Calu3 (cell line): ENCODE data around the gene HLX. TPM values are rescaled to one million over a fixed set of nuclear protein-coding genes. Genes with fewer than 3 reads are reported as not detected.

ENCODE experiments used
- BruUV-seq: library from RNA; stranded (reverse); fragments of 400-500 nt; replicated peaks from 2 replicates; lab custom pipeline; 2021; lab: Mats Ljungman, UMichigan
- CTCF ChIA-PET: fragments of 300-600 bp; sonication (Branson Sonifier 250); formaldehyde crosslinking; loops from one replicate; lab custom pipeline; 2022; ENCODE audit warnings: antibody characterized with exemption; lab: Charles Lee
- DNase-seq: peaks from one replicate; pipeline ENCODE4 v3.0.0; 2022
- H3K27ac Mint-ChIP-seq: one replicate; pipeline ENCODE4 v1.8.0; 2022; ENCODE audit warnings: mixed read lengths; ENCODE audit not compliant: unreplicated experiment
- H3K27me3 Mint-ChIP-seq: one replicate; pipeline ENCODE4 v1.8.0; 2022; ENCODE audit warnings: mixed read lengths; ENCODE audit not compliant: unreplicated experiment
- H3K36me3 Mint-ChIP-seq: one replicate; pipeline ENCODE4 v1.8.0; 2022; ENCODE audit warnings: mild to moderate bottlenecking, moderate library complexity, mixed read lengths; ENCODE audit not compliant: insufficient read depth, unreplicated experiment
- H3K4me1 Mint-ChIP-seq: one replicate; pipeline ENCODE4 v1.8.0; 2022; ENCODE audit warnings: mild to moderate bottlenecking, low read depth, mixed read lengths; ENCODE audit not compliant: unreplicated experiment
- H3K4me3 Mint-ChIP-seq: one replicate; pipeline ENCODE4 v1.8.0; 2022; ENCODE audit warnings: mild to moderate bottlenecking, low read depth, moderate library complexity, mixed read lengths; ENCODE audit not compliant: unreplicated experiment
- H3K9me3 Mint-ChIP-seq: one replicate; pipeline ENCODE4 v1.8.0; 2022; ENCODE audit warnings: low read depth, mixed read lengths; ENCODE audit not compliant: unreplicated experiment
- intact Hi-C: fragments of 100-400 bp; cut with micrococcal nuclease; formaldehyde crosslinking; loops from one replicate; pipeline ENCODE4 v1.10.0; 2022; ENCODE audit not compliant: unreplicated experiment
- total RNA-seq: library from RNA; stranded (reverse); gene quantifications from 2 replicates; pipeline ENCODE4 v1.2.3, GENCODE V29; 2022
- TF ChIP-seq, protein P1 (sequence below): fragments of 200-600 bp; IDR thresholded peaks from one replicate; pipeline ENCODE4 v1.8.0; 2022; ENCODE audit warnings: antibody characterized with exemption; ENCODE audit not compliant: unreplicated experiment

HLX gene
- total RNA-seq, 1 experiment from 2014 or later, result 0.09 TPM

DNA sequence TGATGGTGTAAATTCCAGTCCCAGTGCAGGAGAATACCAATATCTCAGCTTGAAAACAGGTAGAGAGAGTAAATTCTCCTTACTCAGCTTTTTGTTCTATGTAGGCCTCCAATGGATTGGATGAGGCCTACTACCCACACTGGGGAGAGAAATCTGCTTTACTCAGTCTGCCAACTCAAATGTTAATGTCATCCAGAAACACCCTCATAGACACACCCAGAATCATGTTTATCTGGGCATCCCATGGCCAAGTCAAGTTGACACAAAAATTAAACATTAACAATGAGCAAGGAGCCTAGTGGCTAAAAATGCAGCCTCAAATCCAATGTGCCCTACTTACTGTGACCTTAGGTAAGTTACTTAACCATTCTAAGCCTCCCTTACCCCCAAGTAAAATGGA, 6.9 kb upstream of the HLX start:
- H3K4me1 Mint-ChIP-seq, result peaks cover 15% of the 10 kb centered on the region
- intact Hi-C loops, result loop anchor here (10.0 kb wide), 1 partner anchor 1583 kb away; no protein-coding TSS in a partner anchor
- H3K9me3 Mint-ChIP-seq, result no peaks in the 10 kb centered on the region
- no peaks in the 10 kb centered on the region for H3K27me3 Mint-ChIP-seq
- DNase-seq, result no peak
- no peaks in the 10 kb centered on the region for H3K36me3 Mint-ChIP-seq
- CTCF ChIA-PET, result interaction anchor here (0.7 kb wide), 1 partner anchor 564 kb away, joined by 3 read pairs; no protein-coding TSS in a partner anchor
- H3K27ac Mint-ChIP-seq, result no peak overlapping the region
- no TSS peak for BruUV-seq
- no peak overlapping the region for H3K4me3 Mint-ChIP-seq
- TF ChIP-seq, protein P1, sequence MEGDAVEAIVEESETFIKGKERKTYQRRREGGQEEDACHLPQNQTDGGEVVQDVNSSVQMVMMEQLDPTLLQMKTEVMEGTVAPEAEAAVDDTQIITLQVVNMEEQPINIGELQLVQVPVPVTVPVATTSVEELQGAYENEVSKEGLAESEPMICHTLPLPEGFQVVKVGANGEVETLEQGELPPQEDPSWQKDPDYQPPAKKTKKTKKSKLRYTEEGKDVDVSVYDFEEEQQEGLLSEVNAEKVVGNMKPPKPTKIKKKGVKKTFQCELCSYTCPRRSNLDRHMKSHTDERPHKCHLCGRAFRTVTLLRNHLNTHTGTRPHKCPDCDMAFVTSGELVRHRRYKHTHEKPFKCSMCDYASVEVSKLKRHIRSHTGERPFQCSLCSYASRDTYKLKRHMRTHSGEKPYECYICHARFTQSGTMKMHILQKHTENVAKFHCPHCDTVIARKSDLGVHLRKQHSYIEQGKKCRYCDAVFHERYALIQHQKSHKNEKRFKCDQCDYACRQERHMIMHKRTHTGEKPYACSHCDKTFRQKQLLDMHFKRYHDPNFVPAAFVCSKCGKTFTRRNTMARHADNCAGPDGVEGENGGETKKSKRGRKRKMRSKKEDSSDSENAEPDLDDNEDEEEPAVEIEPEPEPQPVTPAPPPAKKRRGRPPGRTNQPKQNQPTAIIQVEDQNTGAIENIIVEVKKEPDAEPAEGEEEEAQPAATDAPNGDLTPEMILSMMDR, result no peak

DNA sequence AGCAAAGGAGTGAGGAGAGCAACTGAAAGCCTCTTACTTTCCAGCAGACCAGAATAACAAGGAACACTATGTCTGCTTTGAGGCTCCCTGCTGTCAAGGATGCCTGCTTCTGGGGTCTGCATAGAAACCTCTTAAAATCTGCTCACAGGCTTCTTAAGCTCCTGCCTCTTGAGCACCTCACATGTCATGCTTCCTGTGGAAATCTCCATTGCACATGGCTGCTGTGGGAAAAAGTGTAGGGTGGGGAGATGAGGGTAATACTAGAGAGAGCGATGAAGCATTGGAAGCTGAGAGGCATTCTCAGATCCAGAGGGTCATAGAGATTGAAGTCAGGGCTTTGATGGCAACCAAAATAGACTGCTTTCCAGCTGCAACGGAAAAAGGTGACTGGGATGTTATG, 6.2 kb upstream of the HLX start:
- CTCF ChIA-PET, result no interaction called here
- H3K27me3 Mint-ChIP-seq, result no peaks in the 10 kb centered on the region

DNA sequence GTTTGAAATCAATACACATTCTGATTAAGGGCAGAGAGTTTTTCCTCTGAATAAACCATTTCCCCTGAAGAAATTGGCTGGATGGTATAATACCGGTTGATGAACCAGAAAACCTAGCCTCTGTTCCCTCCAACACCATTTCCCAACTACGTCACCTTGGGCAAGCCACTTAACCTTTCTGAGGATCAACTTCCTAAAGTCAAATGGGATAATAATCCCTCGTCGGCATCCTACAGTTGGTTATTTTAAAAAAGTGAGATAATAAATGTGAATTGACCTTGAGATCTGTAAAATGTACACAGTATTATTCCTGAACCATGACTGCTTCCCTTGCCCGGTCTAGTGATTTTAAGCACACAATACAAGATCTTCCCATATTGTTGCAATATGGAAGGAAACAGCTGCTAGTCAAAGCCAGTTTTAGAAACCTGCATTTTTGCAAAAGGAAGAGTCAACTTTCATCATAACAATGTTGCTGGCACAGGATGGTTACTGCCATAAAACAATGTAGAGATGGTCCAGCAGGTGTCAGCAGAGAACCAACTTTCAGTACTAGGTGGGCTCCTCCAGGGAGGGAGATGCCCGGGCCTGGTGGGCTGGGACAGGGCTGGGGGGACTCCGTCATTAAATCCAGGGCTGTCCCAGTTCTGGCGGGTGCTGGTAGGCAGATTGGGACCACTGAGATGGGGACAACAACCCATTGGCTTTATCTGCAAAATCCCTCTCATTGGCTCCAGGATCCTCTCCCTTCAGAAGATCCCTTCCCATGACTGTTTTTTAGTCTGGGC, 5.2 kb upstream of the HLX start:
- intact Hi-C loops, result loop anchor here (1.0 to 10.0 kb wide), 3 partner anchors 329 to 1581 kb away; no protein-coding TSS in a partner anchor
- TF ChIP-seq, protein P1, result peak; percentile 74
- Mint-ChIP-seq H3K9me3 (no peaks in the 10 kb centered on the region), H3K27me3 (no peaks in the 10 kb centered on the region), H3K4me1 (peaks cover 15% of the 10 kb centered on the region), H3K36me3 (peaks cover 3% of the 10 kb centered on the region), H3K4me3 (no peak overlapping the region), H3K27ac (no peak overlapping the region)
- no TSS peak for BruUV-seq
- CTCF ChIA-PET, result interaction anchor here (0.7 to 1.0 kb wide), 2 partner anchors 96 to 330 kb away, joined by 3 read pairs; no protein-coding TSS in a partner anchor
- peak; percentile 56 for DNase-seq

More for the DNA sequence above, 6.2 kb upstream of the HLX start:
- TF ChIP-seq, protein P1, result no peak
- BruUV-seq, result no TSS peak
- Mint-ChIP-seq H3K4me3 (no peak overlapping the region), H3K27ac (no peak overlapping the region), H3K36me3 (no peaks in the 10 kb centered on the region), H3K4me1 (peaks cover 15% of the 10 kb centered on the region), H3K9me3 (no peaks in the 10 kb centered on the region)
- no peak for DNase-seq
- intact Hi-C loops, result loop anchor here (10.0 kb wide), 1 partner anchor 1582 kb away; no protein-coding TSS in a partner anchor

DNA sequence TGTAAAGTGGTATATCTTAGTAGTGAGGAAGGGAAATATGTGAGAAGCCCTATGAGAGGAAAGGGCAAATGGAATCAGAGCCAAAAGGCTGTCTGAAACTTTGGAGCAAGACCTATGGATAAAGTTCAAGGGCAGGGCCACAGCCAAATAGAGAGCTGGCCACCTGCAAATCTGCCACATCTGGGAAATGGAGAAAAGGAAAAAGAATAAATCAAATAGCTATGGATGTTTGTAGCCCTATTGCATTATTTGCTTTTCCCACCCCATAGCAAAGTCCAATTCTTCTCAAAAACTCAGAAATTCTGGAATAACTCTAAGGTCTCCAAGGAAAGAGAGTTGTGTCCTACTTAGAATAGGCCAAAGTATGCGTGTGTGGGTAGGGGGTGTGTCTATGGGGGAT, 4.0 kb upstream of the HLX start:
- Mint-ChIP-seq H3K9me3 (no peaks in the 10 kb centered on the region), H3K4me3 (no peak overlapping the region), H3K4me1 (peaks cover 15% of the 10 kb centered on the region), H3K27ac (no peak overlapping the region), H3K36me3 (peaks cover 15% of the 10 kb centered on the region), H3K27me3 (peaks cover under 1% of the 10 kb centered on the region)
- no TSS peak for BruUV-seq
- CTCF ChIA-PET, result interaction anchor here (0.8 to 1.0 kb wide), 2 partner anchors 99 to 329 kb away, joined by 3 to 4 read pairs; no protein-coding TSS in a partner anchor
- no peak for DNase-seq
- TF ChIP-seq, protein P1, result no peak
- intact Hi-C loops, result loop anchor here (10.0 kb wide), 1 partner anchor 1580 kb away; no protein-coding TSS in a partner anchor
